ENCODE data around the gene TPRX1. TPM values are rescaled to one million over a fixed set of nuclear protein-coding genes. Genes with fewer than 3 reads are reported as not detected.

TPRX1 gene
- total and polyA plus RNA-seq, 3 donors from 2014 or later, result 0.55 to 1.2 (median 0.62) TPM

- no peak for DNase-seq
- intact Hi-C loops (cut with DNase I; ENCODE audit: low total_unique reads), result no loop called here
- H3K36me3 ChIP-seq (ENCODE audit: low read depth, missing control alignments), result no peaks in the 10 kb centered on the region
- no peak for TF ChIP-seq CTCF (IDR thresholded peaks at IDR 0.05)
- H3K4me3 ChIP-seq, result no peak overlapping the region
- H3K27me3 ChIP-seq, result no peaks in the 10 kb centered on the region
- H3K9me3 ChIP-seq, result no peaks in the 10 kb centered on the region
- H3K27ac ChIP-seq, result no peak overlapping the region
- WGBS, 2 donors, result 37 to 46% methylated on average over 10 of the region's 10 CpGs
- H3K4me1 ChIP-seq, result no peaks in the 10 kb centered on the region
Measured at GRCh38 chr19:47839913-47840312, 35.6 kb upstream of the TPRX1 start.

- H3K27ac ChIP-seq, result no peak overlapping the region
- DNase-seq, result no peak
- H3K9me3 ChIP-seq, result no peaks in the 10 kb centered on the region
- TF ChIP-seq POLR2A (IDR thresholded peaks at IDR 0.05), result no peak
- no peak for TF ChIP-seq CTCF (IDR thresholded peaks at IDR 0.05)
- no peaks in the 10 kb centered on the region for H3K4me1 ChIP-seq
- WGBS, 2 donors, result 65 to 85% methylated on average over 5 to 16 of the region's 16 CpGs
- no peaks in the 10 kb centered on the region for H3K27me3 ChIP-seq
- no peak overlapping the region for H3K4me3 ChIP-seq
- intact Hi-C loops (cut with DNase I; ENCODE audit: low total_unique reads), result no loop called here
- H3K36me3 ChIP-seq (ENCODE audit: low read depth, missing control alignments), result no peaks in the 10 kb centered on the region
Measured at GRCh38 chr19:47839411-47839810, 35.1 kb upstream of the TPRX1 start.

- no peak for TF ChIP-seq CTCF (IDR thresholded peaks at IDR 0.05)
- TF ChIP-seq POLR2A (IDR thresholded peaks at IDR 0.05), result no peak
- WGBS, 2 donors, result 82 to 83% methylated on average over 7 to 8 of the region's 8 CpGs
- no peak overlapping the region for H3K4me3 ChIP-seq
- DNase-seq, result no peak
- H3K27ac ChIP-seq, result no peak overlapping the region
- H3K27me3 ChIP-seq, result no peaks in the 10 kb centered on the region
- no peaks in the 10 kb centered on the region for H3K4me1 ChIP-seq
- H3K9me3 ChIP-seq, result no peaks in the 10 kb centered on the region
- H3K36me3 ChIP-seq (ENCODE audit: low read depth, missing control alignments), result no peaks in the 10 kb centered on the region
- intact Hi-C loops (cut with DNase I; ENCODE audit: low total_unique reads), result no loop called here
Measured at GRCh38 chr19:47836038-47836437, 31.7 kb upstream of the TPRX1 start.

GRCh38 chr19:47832723-47833122, 28.4 kb upstream of the TPRX1 start:
- no peak for DNase-seq
- no peak overlapping the region for H3K27ac ChIP-seq
- no peaks in the 10 kb centered on the region for H3K27me3 ChIP-seq
- intact Hi-C loops (cut with DNase I; ENCODE audit: low total_unique reads), result no loop called here
- 77 to 89% methylated on average over 4 of the region's 4 CpGs for WGBS, 2 donors
- H3K36me3 ChIP-seq (ENCODE audit: low read depth, missing control alignments), result no peaks in the 10 kb centered on the region
- H3K4me3 ChIP-seq, result no peak overlapping the region
- no peaks in the 10 kb centered on the region for H3K9me3 ChIP-seq
- no peak for TF ChIP-seq CTCF (IDR thresholded peaks at IDR 0.05)
- no peak for TF ChIP-seq POLR2A (IDR thresholded peaks at IDR 0.05)
- no peaks in the 10 kb centered on the region for H3K4me1 ChIP-seq

GRCh38 chr19:47826800-47827199, 22.4 kb upstream of the TPRX1 start:
- Histone ChIP-seq H3K4me1 (no peaks in the 10 kb centered on the region), H3K27me3 (no peaks in the 10 kb centered on the region), H3K9me3 (no peaks in the 10 kb centered on the region), H3K36me3 (ENCODE audit: low read depth, missing control alignments) (no peaks in the 10 kb centered on the region), H3K27ac (no peak overlapping the region), H3K4me3 (no peak overlapping the region)
- 82% methylated on average over 6 of the region's 6 CpGs for WGBS, 2 donors
- TF ChIP-seq CTCF (IDR thresholded peaks at IDR 0.05) (no peak), POLR2A (IDR thresholded peaks at IDR 0.05) (no peak)
- no peak for DNase-seq
- intact Hi-C loops (cut with DNase I; ENCODE audit: low total_unique reads), result no loop called here

All from testis (tissue), 3 donors.